KOPT-K1 (cell line): ENCODE data around the gene TBC1D22B.

ENCODE experiments used
- H3K27ac ChIP-seq: fragments of 200-600 bp; sonication (generic); 2 replicates; pipeline ENCODE4 v1.5.1; 2016; ENCODE audit warnings: antibody characterized with exemption, mild to moderate bottlenecking, low read depth, low read length; ENCODE audit not compliant: poor library complexity, severe bottlenecking
- H3K36me3 ChIP-seq: fragments of 200-600 bp; sonication (generic); 2 replicates; pipeline ENCODE4 v1.5.1; 2017; ENCODE audit warnings: antibody characterized with exemption, mild to moderate bottlenecking, low read length, moderate library complexity; ENCODE audit not compliant: insufficient read depth
- H3K9me3 ChIP-seq: fragments of 200-600 bp; sonication (generic); 2 replicates; pipeline ENCODE4 v1.5.1; 2017; ENCODE audit warnings: antibody characterized with exemption, low read length, mild to moderate bottlenecking; ENCODE audit not compliant: insufficient read depth, poor library complexity, severe bottlenecking

Gene TBC1D22B

DNA sequence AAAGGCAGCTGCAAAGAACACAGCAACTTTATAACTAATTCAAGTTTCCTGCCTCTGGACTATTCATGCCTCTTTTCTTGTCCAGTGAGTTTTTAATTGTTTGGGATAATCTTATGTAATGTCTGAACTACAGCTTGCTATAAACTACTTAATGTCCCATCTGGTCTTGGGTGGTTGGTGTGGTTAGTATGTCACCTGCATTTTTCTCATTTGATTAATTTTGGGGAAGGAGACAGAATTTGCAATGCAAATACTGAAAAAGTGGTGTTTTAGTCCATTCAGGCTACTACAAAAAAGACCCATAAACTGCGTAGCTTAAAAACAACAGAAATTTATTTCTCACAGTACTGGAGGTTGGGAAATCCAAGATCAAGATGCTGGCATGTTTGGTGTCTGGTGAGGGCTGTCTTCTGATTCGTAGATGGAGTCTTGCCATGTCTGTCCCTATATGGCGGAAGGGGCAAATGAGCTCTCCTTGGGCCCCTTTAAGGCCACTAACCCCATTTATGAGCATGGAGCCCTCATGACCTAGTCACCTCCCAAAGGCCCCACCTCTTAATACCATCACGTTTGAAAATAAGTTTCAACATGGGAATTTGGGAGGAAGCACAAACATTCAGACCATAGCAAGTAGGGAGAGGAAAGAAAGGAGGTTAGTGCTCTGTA lies 118.6 kb downstream of the TBC1D22B start:
- no peaks in the 10 kb centered on the region for H3K9me3 ChIP-seq
- no peak overlapping the region for H3K27ac ChIP-seq
- H3K36me3 ChIP-seq: peaks cover 94% of the 10 kb centered on the region

DNA sequence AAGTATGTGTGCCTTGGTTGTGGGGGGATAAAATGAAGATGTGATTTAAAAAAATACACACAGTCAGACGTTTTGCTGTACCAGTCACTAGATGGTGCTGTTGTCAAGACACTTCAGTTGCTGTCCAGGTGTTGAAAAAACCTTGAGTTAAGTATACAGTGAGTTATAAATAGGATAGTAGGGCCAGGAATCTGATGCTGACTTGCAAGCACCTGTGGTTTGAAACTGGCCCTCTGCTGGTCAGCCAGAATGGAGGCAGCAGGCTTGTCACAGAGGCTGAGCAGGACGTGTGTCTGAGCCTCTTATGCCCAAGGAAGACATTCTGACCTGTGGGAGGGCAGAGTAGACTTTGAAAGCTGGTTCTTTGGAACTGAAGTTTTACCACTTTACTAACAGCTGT lies 124.0 kb downstream of the TBC1D22B start:
- Histone ChIP-seq H3K9me3 (no peaks in the 10 kb centered on the region), H3K27ac (no peak overlapping the region), H3K36me3 (peaks cover 92% of the 10 kb centered on the region)
